Parathyroid adenoma (tissue), 2 donors: ENCODE results near the gene TTC23.

Experiments used
- H2AFZ ChIP-seq: fragments of 300-600 bp; sonication (generic); one replicate; pipeline ENCODE4 v1.7.0; 2017; ENCODE audit warnings: antibody characterized with exemption, mild to moderate bottlenecking
- H3K27ac ChIP-seq: fragments of 300-600 bp; sonication (generic); one replicate; pipeline ENCODE4 v1.7.0; 2017
- H3K27me3 ChIP-seq: fragments of 300-600 bp; sonication (generic); one replicate; pipeline ENCODE4 v1.7.0; 2017; ENCODE audit warnings: low read length; ENCODE audit not compliant: control insufficient read depth, insufficient read depth
- H3K36me3 ChIP-seq: fragments of 300-600 bp; sonication (generic); one replicate; pipeline ENCODE4 v1.7.0; 2017; ENCODE audit warnings: low read length; ENCODE audit not compliant: control insufficient read depth, insufficient read depth
- H3K4me1 ChIP-seq: fragments of 300-600 bp; sonication (generic); one replicate; pipeline ENCODE4 v1.7.0; 2017; ENCODE audit warnings: control low read depth
- H3K4me2 ChIP-seq: fragments of 300-600 bp; sonication (generic); one replicate; pipeline ENCODE4 v1.7.0; 2017; ENCODE audit warnings: low read length
- H3K4me3 ChIP-seq: fragments of 300-600 bp; sonication (generic); one replicate; pipeline ENCODE4 v1.7.0; 2017; ENCODE audit warnings: low read depth, low read length
- H3K79me2 ChIP-seq: fragments of 300-600 bp; sonication (generic); one replicate; pipeline ENCODE4 v1.7.0; 2017; ENCODE audit warnings: control low read depth
- H3K9ac ChIP-seq: fragments of 300-600 bp; sonication (generic); one replicate; pipeline ENCODE4 v1.7.0; 2017; ENCODE audit warnings: mild to moderate bottlenecking
- H3K9me3 ChIP-seq: fragments of 300-600 bp; sonication (generic); one replicate; pipeline ENCODE4 v1.7.0; 2017; ENCODE audit warnings: low read length; ENCODE audit not compliant: control insufficient read depth
- CTCF ChIP-seq: fragments of 300-600 bp; sonication (generic); IDR thresholded peaks from one replicate; pipeline ENCODE4 v1.7.0; 2017; ENCODE audit warnings: antibody characterized with exemption, mild to moderate bottlenecking
- donor health status: primary hyperparathyroidism.

Gene TTC23

GRCh38 chr15:99143655-99144610 is 105.4 kb downstream of the TTC23 start:
- Histone ChIP-seq H3K9ac (no peak overlapping the region), H3K4me2 (no peak overlapping the region), H3K9me3 (no peaks in the 10 kb centered on the region), H2AFZ (no peak overlapping the region), H3K4me3 (no peak overlapping the region), H3K4me1 (no peaks in the 10 kb centered on the region), H3K27ac (no peak overlapping the region), H3K79me2 (no peaks in the 10 kb centered on the region), H3K27me3 (no peaks in the 10 kb centered on the region), H3K36me3 (no peaks in the 10 kb centered on the region)
- no peak for TF ChIP-seq CTCF

DNA sequence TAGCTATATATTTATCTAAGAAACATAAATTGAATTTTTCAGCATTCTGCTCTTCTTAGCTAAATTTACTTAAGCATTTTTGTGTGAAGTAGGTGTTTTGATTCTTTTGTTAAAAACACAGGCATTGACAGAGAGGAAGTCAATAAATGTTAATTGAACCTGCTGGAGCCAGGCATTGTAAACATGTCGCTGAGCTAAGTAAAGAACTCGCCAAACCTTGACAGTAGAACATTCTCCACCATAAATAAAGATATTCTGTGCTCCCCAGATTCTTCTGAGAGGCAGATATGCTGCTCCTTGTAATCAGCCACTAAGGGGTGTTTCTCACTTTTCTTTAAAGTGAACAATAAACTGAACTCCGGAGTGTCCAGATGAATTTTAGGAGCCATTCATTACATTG is 106.1 kb downstream of the TTC23 start:
- no peak overlapping the region for H2AFZ ChIP-seq
- no peak overlapping the region for H3K4me2 ChIP-seq
- H3K4me3 ChIP-seq = no peak overlapping the region
- H3K9ac ChIP-seq = no peak overlapping the region
- no peaks in the 10 kb centered on the region for H3K9me3 ChIP-seq
- TF ChIP-seq CTCF = no peak
- H3K27me3 ChIP-seq = no peaks in the 10 kb centered on the region
- no peaks in the 10 kb centered on the region for H3K79me2 ChIP-seq
- no peaks in the 10 kb centered on the region for H3K36me3 ChIP-seq
- no peak overlapping the region for H3K27ac ChIP-seq
- no peaks in the 10 kb centered on the region for H3K4me1 ChIP-seq

DNA sequence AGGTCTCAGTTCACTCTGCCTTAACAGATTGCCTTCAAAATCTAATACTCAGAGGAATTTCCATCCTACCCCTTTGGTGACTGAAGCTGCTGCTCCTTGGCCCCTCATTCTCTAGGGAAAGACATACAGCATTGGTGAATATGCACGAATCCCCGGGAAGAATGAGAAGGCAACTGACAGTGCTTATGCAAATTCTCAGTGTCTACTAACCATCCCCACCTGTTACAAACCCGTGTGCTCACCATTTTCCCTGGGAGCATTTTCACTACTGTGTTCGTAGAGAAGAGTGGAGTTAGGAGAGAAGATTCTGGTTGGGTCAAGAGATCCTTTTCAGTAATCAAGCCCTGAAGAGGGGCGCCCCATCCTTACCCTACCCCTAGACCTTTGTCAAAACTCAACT is 106.8 kb downstream of the TTC23 start:
- TF ChIP-seq CTCF = no peak
- H3K4me1 ChIP-seq = peaks cover under 1% of the 10 kb centered on the region
- H3K4me3 ChIP-seq = no peak overlapping the region
- H3K27me3 ChIP-seq = no peaks in the 10 kb centered on the region
- no peak overlapping the region for H3K4me2 ChIP-seq
- H3K9me3 ChIP-seq = no peaks in the 10 kb centered on the region
- no peaks in the 10 kb centered on the region for H3K79me2 ChIP-seq
- no peak overlapping the region for H3K27ac ChIP-seq
- H2AFZ ChIP-seq = no peak overlapping the region
- no peaks in the 10 kb centered on the region for H3K36me3 ChIP-seq
- no peak overlapping the region for H3K9ac ChIP-seq

GRCh38 chr15:99141943-99142342 is 107.4 kb downstream of the TTC23 start:
- no peak overlapping the region for H3K4me2 ChIP-seq
- no peaks in the 10 kb centered on the region for H3K9me3 ChIP-seq
- no peak for TF ChIP-seq CTCF
- no peak overlapping the region for H3K4me3 ChIP-seq
- peaks cover 5% of the 10 kb centered on the region for H3K4me1 ChIP-seq
- H2AFZ ChIP-seq = no peak overlapping the region
- no peaks in the 10 kb centered on the region for H3K79me2 ChIP-seq
- H3K9ac ChIP-seq = no peak overlapping the region
- H3K27me3 ChIP-seq = no peaks in the 10 kb centered on the region
- no peak overlapping the region for H3K27ac ChIP-seq
- H3K36me3 ChIP-seq = no peaks in the 10 kb centered on the region

DNA sequence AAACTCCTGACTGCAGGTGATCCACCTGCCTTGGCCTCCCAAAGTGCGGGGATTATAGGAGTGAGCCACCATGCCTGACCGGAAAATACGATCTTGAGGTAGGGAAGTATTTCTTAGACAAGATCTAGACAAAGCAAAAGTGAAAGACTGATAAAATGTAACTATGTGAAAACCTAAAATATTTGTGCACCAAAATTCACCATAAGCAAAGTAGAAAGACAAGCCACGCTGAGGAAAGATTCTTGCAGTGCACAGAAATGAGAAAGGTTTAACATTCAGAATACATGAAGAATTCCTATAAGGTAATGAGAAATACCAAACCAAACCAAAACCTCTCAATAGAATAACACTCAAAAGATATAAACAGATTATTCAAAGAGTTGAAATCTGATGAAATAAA is 108.8 kb downstream of the TTC23 start:
- Histone ChIP-seq H3K79me2 (no peaks in the 10 kb centered on the region), H3K4me1 (peaks cover 7% of the 10 kb centered on the region), H3K27me3 (no peaks in the 10 kb centered on the region), H3K9ac (no peak overlapping the region), H2AFZ (no peak overlapping the region), H3K4me2 (no peak overlapping the region), H3K27ac (no peak overlapping the region), H3K36me3 (no peaks in the 10 kb centered on the region), H3K9me3 (no peaks in the 10 kb centered on the region), H3K4me3 (no peak overlapping the region)
- TF ChIP-seq CTCF = no peak
